Duodenal mucosa (tissue), 2 donors: ENCODE results near the gene SCT.
"Not testable (repeated sequence)": the region's sequence is repeated elsewhere in the genome, so short reads cannot be mapped to it uniquely, and the experiment has no call there.

ENCODE experiments used
- H3K27ac ChIP-seq: one replicate; pipeline ENCODE4 v1.7.0; 2013; ENCODE audit warnings: low read depth, low read length
- H3K27me3 ChIP-seq, 2 donors: one replicate each; pipeline ENCODE4 v1.7.0; 2013; ENCODE audit warnings: low read length in 2 of 2, control low read depth in 1 of 2; ENCODE audit not compliant: insufficient read depth in 2 of 2, control insufficient read depth in 1 of 2
- H3K36me3 ChIP-seq, 2 donors: one replicate each; pipeline ENCODE4 v1.7.0; 2013; ENCODE audit warnings: low read length in 2 of 2, control low read depth in 1 of 2; ENCODE audit not compliant: insufficient read depth in 2 of 2, control insufficient read depth in 1 of 2
- H3K4me1 ChIP-seq, 2 donors: one replicate each; pipeline ENCODE4 v1.7.0; 2013; ENCODE audit warnings: low read length in 2 of 2, control low read depth in 1 of 2; ENCODE audit not compliant: insufficient read depth in 2 of 2, control insufficient read depth in 1 of 2
- H3K4me3 ChIP-seq, 2 donors: one replicate each; pipeline ENCODE4 v1.7.0; 2013; ENCODE audit warnings: low read length in 2 of 2, low read depth in 1 of 2
- H3K9ac ChIP-seq, 2 donors: one replicate each; pipeline ENCODE4 v1.7.0; 2013; ENCODE audit warnings: low read length in 2 of 2, low read depth in 1 of 2
- H3K9me3 ChIP-seq, 2 donors: one replicate each; pipeline ENCODE4 v1.7.0; 2013; ENCODE audit warnings: low read length in 2 of 2, control low read depth in 1 of 2; ENCODE audit not compliant: control insufficient read depth in 1 of 2

SCT gene

DNA sequence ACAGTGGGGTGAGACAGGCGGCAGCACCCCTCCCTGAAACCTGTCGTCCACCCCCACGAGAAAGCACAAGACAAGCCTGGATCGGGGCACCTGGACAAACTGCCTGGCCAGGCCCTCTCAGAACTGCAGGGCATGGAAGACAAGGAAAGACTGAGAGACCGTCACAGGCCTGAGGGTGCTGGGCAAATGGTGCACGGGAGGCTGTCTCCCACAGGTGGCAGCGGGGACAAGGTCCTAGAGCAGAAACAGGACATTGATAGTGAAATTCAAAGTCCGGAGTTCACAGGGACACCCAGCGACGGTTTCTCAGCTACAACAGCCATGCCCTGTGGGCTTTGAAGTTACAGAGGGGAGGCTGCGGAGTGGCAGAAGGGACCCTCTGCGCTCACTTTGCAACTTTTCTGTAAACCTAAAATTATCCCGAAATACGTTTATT, 30.7 kb upstream of the SCT start:
- Histone ChIP-seq H3K36me3 (peaks cover 0 to 19% of the 10 kb centered on the region in 2 donors), H3K9ac (peak overlapping the region; percentile 16 to 57), H3K27ac (peak overlapping the region; percentile 57), H3K4me3 (peak overlapping the region in 1 of 2 donors; percentile 25), H3K27me3 (no peaks in the 10 kb centered on the region), H3K9me3 (no peaks in the 10 kb centered on the region), H3K4me1 (peaks cover 30 to 57% of the 10 kb centered on the region in 2 donors)

DNA sequence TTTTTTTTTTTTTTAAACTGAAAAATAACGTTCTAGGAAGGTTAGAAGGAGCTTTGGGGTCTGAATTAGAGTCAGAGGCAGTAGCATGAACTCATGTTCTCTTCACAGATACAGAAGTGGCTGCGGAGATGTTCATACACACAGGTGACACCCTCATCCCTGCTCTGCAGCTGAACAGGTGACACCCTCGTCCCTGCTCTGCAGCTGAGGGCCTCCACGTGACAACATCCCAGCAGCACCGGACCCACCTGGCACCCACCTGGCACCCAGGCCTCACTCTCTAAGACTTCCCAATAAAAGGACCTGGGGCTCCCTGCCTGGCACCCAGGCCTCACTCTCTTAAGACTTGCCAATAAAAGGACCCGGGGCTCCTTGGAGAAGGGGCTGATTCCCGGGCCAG, 29.9 kb upstream of the SCT start:
- Histone ChIP-seq H3K9me3 (no peaks in the 10 kb centered on the region), H3K36me3 (peaks cover 0 to 17% of the 10 kb centered on the region in 2 donors), H3K4me1 (peaks cover 30 to 57% of the 10 kb centered on the region in 2 donors), H3K27me3 (no peaks in the 10 kb centered on the region), H3K4me3 (no peak overlapping the region), H3K9ac (peak overlapping the region in 1 of 2 donors; percentile 16), H3K27ac (no peak overlapping the region)

DNA sequence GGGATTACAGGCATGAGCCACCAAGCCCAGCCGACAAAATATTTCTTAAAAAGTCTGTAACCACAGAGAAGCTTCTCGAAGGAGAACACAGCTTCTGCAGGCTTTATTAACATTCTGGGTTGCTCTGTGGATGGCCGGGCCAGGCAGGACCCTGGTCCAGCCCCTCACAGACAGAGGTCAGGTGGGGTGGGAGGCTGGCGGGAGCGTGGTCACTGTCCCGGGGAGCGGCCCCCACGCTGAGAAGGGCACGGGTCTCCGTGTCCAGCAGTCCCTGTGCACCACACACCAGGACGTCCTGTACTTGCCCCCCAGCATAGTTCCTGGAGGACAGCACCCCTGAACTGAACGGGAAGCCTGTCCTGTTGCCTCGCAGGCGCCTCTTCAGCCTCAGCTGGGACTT, 29.4 kb upstream of the SCT start:
- H3K4me1 ChIP-seq: peaks cover 30 to 57% of the 10 kb centered on the region in 2 donors
- H3K27ac ChIP-seq: no peak overlapping the region
- no peaks in the 10 kb centered on the region for H3K27me3 ChIP-seq
- peaks cover 0 to 14% of the 10 kb centered on the region in 2 donors for H3K36me3 ChIP-seq
- no peaks in the 10 kb centered on the region for H3K9me3 ChIP-seq
- H3K4me3 ChIP-seq: no peak overlapping the region
- H3K9ac ChIP-seq: no peak overlapping the region

DNA sequence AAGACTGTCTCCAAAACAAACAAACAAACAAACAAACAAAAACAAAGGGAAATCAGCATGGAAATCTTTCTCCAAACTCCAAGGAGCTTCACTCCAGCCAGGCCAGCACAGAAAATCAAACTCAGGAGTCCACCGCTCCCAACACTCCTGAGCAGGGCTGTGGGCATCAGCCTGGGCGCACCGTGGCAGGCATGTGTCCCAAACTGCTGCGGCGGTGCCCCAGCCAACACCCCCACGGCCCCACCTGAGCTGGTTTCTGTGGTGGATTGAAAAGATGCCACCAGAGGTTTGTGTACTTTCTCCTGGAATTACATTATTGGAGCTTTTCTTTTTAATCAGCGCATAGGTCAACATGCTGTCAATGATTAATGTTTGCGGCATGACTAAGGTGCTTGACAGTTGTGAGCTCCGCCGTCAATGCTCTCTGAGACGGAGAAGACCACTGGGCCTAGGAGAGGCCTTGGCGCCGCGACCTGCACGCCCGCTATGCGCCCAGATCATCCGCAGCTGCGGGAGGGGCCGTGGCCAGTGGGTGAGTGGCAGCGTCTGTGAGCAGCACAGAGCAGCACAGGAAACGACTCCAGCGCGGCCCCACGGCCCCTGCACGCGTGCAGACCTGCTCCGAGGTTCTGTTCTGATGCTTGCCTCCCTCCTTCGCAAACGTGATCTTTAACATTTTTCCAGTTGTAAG, 28.2 kb upstream of the SCT start:
- Histone ChIP-seq H3K4me3 (peak overlapping the region; percentile 29 to 40), H3K27ac (peak overlapping the region; percentile 58), H3K36me3 (peaks cover 0 to 11% of the 10 kb centered on the region in 2 donors), H3K4me1 (peaks cover 28 to 52% of the 10 kb centered on the region in 2 donors), H3K9ac (peak overlapping the region in 1 of 2 donors; percentile 38), H3K9me3 (no peaks in the 10 kb centered on the region), H3K27me3 (no peaks in the 10 kb centered on the region)

DNA sequence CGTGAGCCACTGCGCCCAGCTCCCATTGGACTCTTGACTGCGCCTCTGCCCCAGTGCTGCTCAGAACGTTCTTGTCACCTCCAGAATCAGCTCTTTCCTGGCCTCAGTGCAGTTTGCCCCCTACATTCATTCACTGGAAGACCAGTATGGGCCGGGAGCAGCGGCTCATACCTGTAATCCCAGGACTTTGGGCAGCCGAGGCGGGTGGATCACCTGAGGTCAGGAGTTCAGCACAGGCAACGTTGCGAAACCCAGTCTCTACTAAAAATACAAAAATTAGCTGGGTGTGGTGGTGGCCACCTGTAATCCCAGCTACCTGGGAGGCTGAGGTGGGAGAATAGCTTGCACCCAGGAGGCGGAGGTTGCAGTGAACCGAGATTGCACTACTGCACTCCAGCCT, 27.5 kb upstream of the SCT start:
- peaks cover 21 to 45% of the 10 kb centered on the region in 2 donors for H3K4me1 ChIP-seq
- H3K36me3 ChIP-seq: not testable (repeated sequence)

DNA sequence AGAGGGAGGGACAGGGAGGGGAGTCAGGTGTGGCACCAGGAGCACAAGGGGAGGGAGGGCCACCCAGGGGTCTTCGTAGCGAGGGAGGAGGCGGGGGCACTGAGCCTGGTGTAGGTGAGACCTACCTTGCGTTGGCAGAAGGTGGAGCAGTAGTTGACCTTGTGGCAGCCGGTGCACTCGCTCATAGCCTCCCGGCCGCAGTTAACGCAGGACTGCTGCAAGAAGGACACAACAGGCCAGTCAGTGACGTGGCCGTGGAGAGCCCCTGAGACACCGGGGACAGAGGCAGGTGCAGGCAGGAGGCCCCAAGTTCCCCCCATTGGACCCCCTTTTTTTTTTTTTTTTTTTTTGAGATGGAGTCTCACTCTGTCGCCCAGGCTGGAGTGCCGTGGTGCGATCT, 26.9 kb upstream of the SCT start:
- Histone ChIP-seq H3K36me3 (peaks cover 0 to 7% of the 10 kb centered on the region in 2 donors), H3K27me3 (no peaks in the 10 kb centered on the region), H3K9me3 (no peaks in the 10 kb centered on the region), H3K27ac (no peak overlapping the region), H3K4me3 (no peak overlapping the region), H3K4me1 (peaks cover 18 to 42% of the 10 kb centered on the region in 2 donors), H3K9ac (no peak overlapping the region)

More for the DNA sequence above, 27.5 kb upstream of the SCT start:
- H3K4me3 ChIP-seq, H3K27me3 ChIP-seq, H3K9ac ChIP-seq, H3K27ac ChIP-seq, H3K9me3 ChIP-seq: not testable (repeated sequence)

DNA sequence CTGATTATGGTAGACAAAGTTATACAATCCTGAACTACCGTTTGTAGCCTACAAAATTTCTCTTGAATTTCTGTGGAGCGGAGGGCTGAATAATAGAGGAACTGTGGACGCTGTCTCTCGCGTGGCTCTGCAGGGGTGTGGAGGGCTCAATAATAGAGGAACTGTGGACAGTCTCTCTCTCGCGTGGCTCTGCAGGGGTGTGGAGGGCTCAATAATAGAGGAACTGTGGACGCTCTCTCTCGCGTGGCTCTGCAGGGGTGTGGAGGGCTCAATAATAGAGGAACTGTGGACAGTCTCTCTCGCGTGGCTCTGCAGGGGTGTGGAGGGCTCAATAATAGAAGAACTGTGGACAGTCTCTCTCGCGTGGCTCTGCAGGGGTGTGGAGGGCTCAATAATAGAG, 26.2 kb upstream of the SCT start:
- H3K9ac ChIP-seq, H3K27ac ChIP-seq, H3K9me3 ChIP-seq, H3K36me3 ChIP-seq, H3K4me3 ChIP-seq, H3K27me3 ChIP-seq: not testable (repeated sequence)
- H3K4me1 ChIP-seq: peaks cover 18 to 35% of the 10 kb centered on the region in 2 donors

DNA sequence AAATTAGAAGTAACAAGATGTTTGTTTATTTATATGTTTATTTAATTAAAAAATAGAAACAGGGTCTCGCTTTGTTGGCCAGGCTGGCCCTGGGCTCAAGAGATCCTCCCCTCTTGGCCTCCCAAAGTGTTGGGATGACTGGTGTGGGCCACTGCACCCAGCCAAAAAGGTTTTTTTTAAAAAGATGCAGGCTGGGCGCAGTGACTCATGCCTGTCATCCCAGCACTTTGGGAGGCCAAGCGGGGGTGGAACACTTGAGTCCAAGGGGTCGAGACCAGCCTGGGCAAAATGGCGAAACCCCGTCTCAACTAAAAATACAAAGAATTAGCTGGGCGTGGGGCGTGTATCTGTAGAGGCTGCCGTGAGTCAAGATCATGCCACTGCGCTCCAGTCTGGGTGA, 23.5 kb upstream of the SCT start:
- H3K36me3 ChIP-seq: peaks cover 0 to 7% of the 10 kb centered on the region in 2 donors
- H3K9ac ChIP-seq: no peak overlapping the region
- no peaks in the 10 kb centered on the region for H3K27me3 ChIP-seq
- H3K9me3 ChIP-seq: no peaks in the 10 kb centered on the region
- no peak overlapping the region for H3K27ac ChIP-seq
- H3K4me3 ChIP-seq: no peak overlapping the region
- peaks cover 3 to 11% of the 10 kb centered on the region in 2 donors for H3K4me1 ChIP-seq

DNA sequence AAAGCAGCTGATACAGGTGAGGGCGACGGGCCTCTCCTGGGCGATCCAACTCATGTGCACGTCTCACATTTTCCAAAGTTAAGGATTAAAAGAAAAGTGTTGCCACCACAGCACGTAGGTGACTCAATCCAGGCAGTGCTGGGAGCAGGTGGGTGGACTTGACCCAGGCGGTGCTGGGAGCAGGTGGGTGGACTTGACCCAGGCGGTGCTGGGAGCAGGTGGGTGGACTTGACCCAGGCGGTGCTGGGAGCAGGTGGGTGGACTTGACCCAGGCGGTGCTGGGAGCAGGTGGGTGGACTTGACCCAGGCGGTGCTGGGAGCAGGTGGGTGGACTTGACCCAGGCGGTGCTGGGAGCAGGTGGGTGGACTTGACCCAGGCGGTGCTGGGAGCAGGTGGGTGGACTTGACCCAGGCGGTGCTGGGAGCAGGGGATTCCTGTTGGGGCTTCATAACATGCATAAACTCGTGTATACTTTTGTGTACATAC, 20.7 kb upstream of the SCT start:
- peaks cover 0 to 13% of the 10 kb centered on the region in 2 donors for H3K36me3 ChIP-seq

DNA sequence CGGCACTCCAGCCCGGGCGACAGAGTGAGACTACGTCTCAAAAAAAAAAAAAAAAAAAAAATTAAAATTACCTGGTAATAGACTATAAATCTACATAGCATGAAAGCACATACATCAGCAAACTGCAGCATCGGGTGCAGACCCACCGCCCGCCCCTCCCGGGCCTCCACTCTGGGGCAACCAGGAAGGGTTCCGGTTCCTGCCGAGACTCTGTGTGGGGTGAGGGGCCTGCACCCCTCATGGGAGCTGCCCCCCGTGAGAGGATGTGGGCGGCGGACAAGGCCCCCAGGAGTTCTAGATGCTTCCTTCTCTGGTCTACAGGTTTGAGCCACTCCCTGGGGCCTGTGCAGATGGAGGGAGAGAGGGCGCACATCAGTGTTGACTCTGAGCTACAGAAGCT, 19.2 kb upstream of the SCT start:
- H3K27me3 ChIP-seq: no peaks in the 10 kb centered on the region
- H3K27ac ChIP-seq: no peak overlapping the region
- no peaks in the 10 kb centered on the region for H3K4me1 ChIP-seq
- H3K9me3 ChIP-seq: no peaks in the 10 kb centered on the region
- no peak overlapping the region for H3K4me3 ChIP-seq
- peaks cover 0 to 13% of the 10 kb centered on the region in 2 donors for H3K36me3 ChIP-seq
- no peak overlapping the region for H3K9ac ChIP-seq

More for the DNA sequence above, 20.7 kb upstream of the SCT start:
- peak overlapping the region in 1 of 2 donors; percentile 2 for H3K9ac ChIP-seq
- not testable (repeated sequence) for H3K9me3 ChIP-seq, H3K27ac ChIP-seq, H3K4me3 ChIP-seq, H3K27me3 ChIP-seq, H3K4me1 ChIP-seq
